ENCODE measurements around the gene MIR17HG. TPM values are rescaled to one million over a fixed set of nuclear protein-coding genes. Genes with fewer than 3 reads are reported as not detected.

MIR17HG gene
- total RNA-seq, 2 experiments from 2014 or later = 20.3 to 21.3 TPM

DNA sequence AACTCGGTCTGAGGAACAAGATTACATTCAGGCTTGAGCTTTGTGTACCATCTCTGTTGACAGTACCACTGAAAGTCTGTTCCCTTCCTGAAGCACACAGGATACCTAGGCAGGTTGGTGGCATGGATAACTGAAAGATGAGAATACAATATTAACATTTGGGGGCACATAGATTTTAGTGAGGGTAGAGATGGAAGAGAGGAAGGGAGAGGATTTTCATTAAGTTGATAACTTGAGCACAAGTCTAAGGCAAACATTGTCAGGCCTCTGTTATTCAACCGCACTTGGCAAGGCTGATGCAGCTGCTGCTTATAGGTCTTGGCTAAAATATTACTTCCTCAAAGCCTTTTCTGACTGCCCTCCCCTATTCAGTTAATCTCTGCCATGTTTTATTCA lies 10.9 kb downstream of the MIR17HG start:
- ATAC-seq (no peak), DNase-seq (no peak)
- CTCF ChIA-PET = interaction anchor here (1.6 to 3.2 kb wide), 2 partner anchors 11 to 45 kb away, joined by 4 to 15 read pairs; no protein-coding TSS in a partner anchor
- TF ChIP-seq, protein P1, sequence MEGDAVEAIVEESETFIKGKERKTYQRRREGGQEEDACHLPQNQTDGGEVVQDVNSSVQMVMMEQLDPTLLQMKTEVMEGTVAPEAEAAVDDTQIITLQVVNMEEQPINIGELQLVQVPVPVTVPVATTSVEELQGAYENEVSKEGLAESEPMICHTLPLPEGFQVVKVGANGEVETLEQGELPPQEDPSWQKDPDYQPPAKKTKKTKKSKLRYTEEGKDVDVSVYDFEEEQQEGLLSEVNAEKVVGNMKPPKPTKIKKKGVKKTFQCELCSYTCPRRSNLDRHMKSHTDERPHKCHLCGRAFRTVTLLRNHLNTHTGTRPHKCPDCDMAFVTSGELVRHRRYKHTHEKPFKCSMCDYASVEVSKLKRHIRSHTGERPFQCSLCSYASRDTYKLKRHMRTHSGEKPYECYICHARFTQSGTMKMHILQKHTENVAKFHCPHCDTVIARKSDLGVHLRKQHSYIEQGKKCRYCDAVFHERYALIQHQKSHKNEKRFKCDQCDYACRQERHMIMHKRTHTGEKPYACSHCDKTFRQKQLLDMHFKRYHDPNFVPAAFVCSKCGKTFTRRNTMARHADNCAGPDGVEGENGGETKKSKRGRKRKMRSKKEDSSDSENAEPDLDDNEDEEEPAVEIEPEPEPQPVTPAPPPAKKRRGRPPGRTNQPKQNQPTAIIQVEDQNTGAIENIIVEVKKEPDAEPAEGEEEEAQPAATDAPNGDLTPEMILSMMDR (IDR thresholded peaks at IDR 0.05) = no peak
- Mint-ChIP-seq H3K9me3 (no peaks in the 10 kb centered on the region), H3K27ac (peak overlapping the region; percentile 48), H3K4me1 (ENCODE audit: low read depth) (peaks cover 37% of the 10 kb centered on the region), H3K4me3 (no peak overlapping the region), H3K36me3 (ENCODE audit: low read depth) (peaks cover 52% of the 10 kb centered on the region), H3K27me3 (no peaks in the 10 kb centered on the region)
- POLR2A ChIA-PET = interaction anchor here (1.3 to 5.9 kb wide), 6 partner anchors 8 to 46 kb away, joined by 3 to 35 read pairs (median 10); partner anchors contain the start of gene MIR17HG
- intact Hi-C loops (cut with micrococcal nuclease) = no loop called here

DNA sequence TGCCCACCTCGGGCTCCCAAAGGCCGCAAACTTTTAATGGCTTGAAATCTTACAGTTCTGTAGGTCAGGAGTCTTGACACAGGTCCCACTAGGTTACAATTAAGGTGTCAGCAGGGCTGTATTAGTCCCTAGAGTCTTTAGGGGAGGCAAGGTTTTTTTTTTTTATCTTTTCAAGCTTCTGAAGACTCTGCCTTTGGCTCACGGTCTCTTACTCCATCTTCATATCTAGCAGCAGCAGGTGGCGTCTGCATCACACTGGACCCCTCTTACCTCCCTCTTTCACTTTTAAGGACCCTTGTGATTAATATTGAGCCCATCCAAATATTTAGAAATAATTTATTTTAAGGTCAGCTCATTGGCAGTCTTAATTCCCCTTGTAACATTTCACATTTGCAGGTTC lies 11.6 kb downstream of the MIR17HG start:
- H3K36me3 Mint-ChIP-seq (ENCODE audit: low read depth) = peaks cover 45% of the 10 kb centered on the region

DNA sequence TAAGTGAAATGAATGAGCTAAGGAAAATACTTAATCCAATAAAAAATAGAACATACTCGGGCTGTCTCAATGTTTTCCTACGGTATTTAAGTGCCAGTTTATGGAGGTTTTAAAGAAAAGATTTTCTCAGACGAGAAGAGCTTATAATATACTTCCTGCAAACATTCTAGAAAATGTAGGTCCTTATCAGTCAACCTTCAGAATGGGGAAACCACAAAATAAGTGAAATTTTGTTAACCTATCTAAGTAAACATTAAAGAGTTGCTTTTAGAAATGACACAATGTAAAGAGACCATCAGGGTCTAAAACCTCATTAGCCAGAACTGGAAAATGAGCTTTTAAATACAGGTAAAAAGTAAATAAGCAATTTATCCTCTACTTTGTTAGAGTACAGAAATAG lies 12.1 kb downstream of the MIR17HG start:
- ChIA-PET POLR2A (interaction anchor here (1.3 to 5.9 kb wide), 5 partner anchors 9 to 48 kb away, joined by 3 to 35 read pairs (median 10); partner anchors contain the start of gene MIR17HG), CTCF (interaction anchor here (0.8 to 3.2 kb wide), 4 partner anchors 9 to 47 kb away, joined by 3 to 15 read pairs (median 4); no protein-coding TSS in a partner anchor)
- Mint-ChIP-seq H3K4me3 (no peak overlapping the region), H3K4me1 (ENCODE audit: low read depth) (peaks cover 29% of the 10 kb centered on the region), H3K36me3 (ENCODE audit: low read depth) (peaks cover 39% of the 10 kb centered on the region), H3K27ac (no peak overlapping the region), H3K9me3 (no peaks in the 10 kb centered on the region), H3K27me3 (no peaks in the 10 kb centered on the region)
- ATAC-seq (no peak), DNase-seq (no peak)
- intact Hi-C loops (cut with micrococcal nuclease) = no loop called here
- TF ChIP-seq, protein P1 (IDR thresholded peaks at IDR 0.05) = no peak

More for the DNA sequence above, 11.6 kb downstream of the MIR17HG start:
- no peaks in the 10 kb centered on the region for H3K27me3 Mint-ChIP-seq
- no peak overlapping the region for H3K4me3 Mint-ChIP-seq
- peaks cover 31% of the 10 kb centered on the region for H3K4me1 Mint-ChIP-seq (ENCODE audit: low read depth)
- TF ChIP-seq, protein P1 (IDR thresholded peaks at IDR 0.05) = no peak
- intact Hi-C loops (cut with micrococcal nuclease) = no loop called here
- POLR2A ChIA-PET = interaction anchor here (0.5 to 5.9 kb wide), 8 partner anchors 9 to 1141 kb away, joined by 3 to 35 read pairs (median 7); partner anchors contain the start of gene MIR17HG
- DNase-seq (no peak), ATAC-seq (no peak)
- CTCF ChIA-PET = interaction anchor here (1.3 to 3.2 kb wide), 3 partner anchors 10 to 47 kb away, joined by 4 to 15 read pairs (median 4); no protein-coding TSS in a partner anchor
- H3K27ac Mint-ChIP-seq = peak overlapping the region; percentile 43
- no peaks in the 10 kb centered on the region for H3K9me3 Mint-ChIP-seq

DNA sequence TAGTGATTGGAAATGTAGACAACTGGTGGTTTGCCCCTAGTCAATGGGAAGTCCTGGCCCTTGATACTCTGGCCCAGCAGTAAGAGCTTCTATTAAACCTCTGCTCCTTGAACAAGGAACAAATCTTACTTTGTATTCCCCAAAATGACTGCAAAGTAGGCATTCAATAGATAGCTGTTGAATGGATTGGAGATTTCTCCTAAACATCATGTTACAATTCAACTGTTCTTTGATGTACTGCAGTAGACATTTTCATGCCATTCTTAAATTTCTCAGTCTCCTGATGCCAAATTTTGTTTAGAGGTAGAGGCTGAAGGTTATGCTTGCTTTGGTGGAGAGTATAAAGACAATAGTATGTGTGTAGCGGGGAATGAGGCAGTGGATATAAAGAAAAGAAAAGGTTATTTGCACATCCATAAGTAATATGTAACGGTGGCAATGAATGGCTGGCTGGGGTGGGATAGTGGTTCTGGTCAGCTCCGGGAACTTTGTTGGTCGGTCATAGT lies 12.8 kb downstream of the MIR17HG start:
- no peak overlapping the region for H3K4me3 Mint-ChIP-seq
- H3K27me3 Mint-ChIP-seq = no peaks in the 10 kb centered on the region
- peaks cover 33% of the 10 kb centered on the region for H3K36me3 Mint-ChIP-seq (ENCODE audit: low read depth)
- H3K9me3 Mint-ChIP-seq = no peaks in the 10 kb centered on the region
- ChIA-PET POLR2A (interaction anchor here (1.3 to 5.9 kb wide), 5 partner anchors 8 to 48 kb away, joined by 3 to 35 read pairs (median 10); partner anchors contain the start of gene MIR17HG), CTCF (interaction anchor here (0.8 to 3.2 kb wide), 4 partner anchors 9 to 47 kb away, joined by 3 to 15 read pairs (median 4); no protein-coding TSS in a partner anchor)
- intact Hi-C loops (cut with micrococcal nuclease) = no loop called here
- ATAC-seq (no peak), DNase-seq (no peak)
- H3K27ac Mint-ChIP-seq = peak overlapping the region; percentile 41
- TF ChIP-seq, protein P1 (IDR thresholded peaks at IDR 0.05) = no peak
- peaks cover 23% of the 10 kb centered on the region for H3K4me1 Mint-ChIP-seq (ENCODE audit: low read depth)

DNA sequence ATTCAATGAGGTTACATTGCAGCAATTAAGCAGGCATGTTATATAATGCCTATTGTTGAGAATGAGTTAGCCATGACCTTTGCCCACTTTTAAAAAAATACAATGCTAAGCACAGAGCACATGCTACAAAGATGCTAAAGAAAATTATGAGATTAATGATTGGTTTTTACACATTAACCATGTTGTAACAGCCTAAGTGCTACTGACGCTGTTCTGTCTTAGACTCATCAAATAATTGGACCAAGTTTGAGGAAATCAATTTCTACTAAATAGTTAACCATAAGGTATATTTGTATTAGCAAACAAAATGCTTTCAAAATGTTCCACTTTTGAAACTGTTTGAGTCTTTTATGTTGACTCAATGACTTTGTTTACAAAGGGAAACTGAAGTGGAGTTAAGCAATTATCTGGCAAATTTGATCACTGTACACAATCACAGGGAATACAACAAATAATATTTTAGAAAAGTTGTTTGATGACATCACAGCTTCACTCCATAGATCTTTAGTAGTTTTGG lies 14.3 kb downstream of the MIR17HG start:
- ChIA-PET POLR2A (no interaction called here), CTCF (no interaction called here)
- TF ChIP-seq, protein P1 (IDR thresholded peaks at IDR 0.05) = no peak
- H3K4me1 Mint-ChIP-seq (ENCODE audit: low read depth) = peaks cover 9% of the 10 kb centered on the region
- H3K4me3 Mint-ChIP-seq = no peak overlapping the region
- H3K36me3 Mint-ChIP-seq (ENCODE audit: low read depth) = peaks cover 20% of the 10 kb centered on the region
- no peaks in the 10 kb centered on the region for H3K27me3 Mint-ChIP-seq
- DNase-seq (no peak), ATAC-seq (no peak)
- H3K9me3 Mint-ChIP-seq = no peaks in the 10 kb centered on the region
- intact Hi-C loops (cut with micrococcal nuclease) = no loop called here
- H3K27ac Mint-ChIP-seq = no peak overlapping the region
